K562 (cell line): Measurements from ENCODE around the gene FITM1. TPM values are rescaled to one million over a fixed set of nuclear protein-coding genes. Genes with fewer than 3 reads are reported as not detected.

Experiments used
- ARID1B ChIP-seq: fragments of 450-650 bp; IDR thresholded peaks from 2 replicates; pipeline ENCODE4 v1.6.1; 2016; ENCODE audit warnings: antibody characterized with exemption, mild to moderate bottlenecking, inconsistent platforms
- BRCA1 ChIP-seq, 2 experiments: fragments of 450-650 bp in 1 of 2; sonication (generic) in 1 of 2; formaldehyde crosslinking in 1 of 2; IDR thresholded peaks; 2 replicates each; pipeline versions ENCODE4 v1.5.0 to v1.6.1; 2017 to 2020; ENCODE audit warnings: mild to moderate bottlenecking in 1 of 2, missing genetic modification reagents in 1 of 2
- IFI16 ChIP-seq: fragments of 250-450 bp; sonication (Bioruptor Pico); IDR thresholded peaks from 2 replicates; pipeline ENCODE4 v2.1.2; 2022; ENCODE audit warnings: mild to moderate bottlenecking, inconsistent platforms
- NFIC ChIP-seq: fragments of 450-650 bp; IDR thresholded peaks from 2 replicates; pipeline ENCODE4 v1.6.1; 2017; ENCODE audit warnings: mild to moderate bottlenecking, inconsistent platforms
- RBBP5 ChIP-seq: fragments of 200-600 bp; sonication (generic); IDR thresholded peaks from 2 replicates; pipeline ENCODE4 v1.6.1; 2012; ENCODE audit warnings: borderline replicate concordance, mild to moderate bottlenecking, low read length, control low read depth, inconsistent platforms; ENCODE audit not compliant: insufficient read depth, poor library complexity, severe bottlenecking
- RBM14 ChIP-seq: fragments of 200-400 bp; formaldehyde crosslinking; IDR thresholded peaks from 2 replicates; pipeline ENCODE4 v1.6.1; 2018; ENCODE audit warnings: low read depth, mild to moderate bottlenecking, low read length, moderate library complexity, borderline replicate concordance; ENCODE audit not compliant: insufficient read depth
- SMARCC2 ChIP-seq: fragments of 450-650 bp; IDR thresholded peaks from 2 replicates; pipeline ENCODE4 v1.6.1; 2017; ENCODE audit warnings: antibody characterized with exemption, moderate library complexity, mild to moderate bottlenecking, low read depth
- ZC3H4 ChIP-seq: sonication (generic); formaldehyde crosslinking; IDR thresholded peaks from 2 replicates; pipeline ENCODE4 v1.9.0; 2021; ENCODE audit warnings: missing genetic modification reagents, borderline replicate concordance
- ZNF766 ChIP-seq: fragments of 200-800 bp; sonication (Bioruptor generic); conservative IDR thresholded peaks from 2 replicates; pipeline ENCODE4 v1.6.1; 2016; ENCODE audit warnings: missing genetic modification characterization, missing compliant biosample characterization
- polyA plus RNA-seq, 8 experiments: library from polyadenylated mRNA; depleted of rRNA in 4 of 8; stranded (reverse) in 5 of 8; unstranded in 3 of 8; fragments of >200 nt; fragmentation: Nextera tagmentation in 2 of 8; fragmentation: Illumina TruSeq in 1 of 8; extraction: Ambion mirVana in 2 of 8; extraction: Trizol in 1 of 8; gene quantifications; 2 replicates each; pipeline versions ENCODE4 v1.2.1 to v1.2.3, GENCODE V29; 2011 to 2014; ENCODE audit warnings: inconsistent platforms in 1 of 8, missing spikeins in 1 of 8
- total RNA-seq, 7 experiments: library from RNA; depleted of rRNA in 6 of 7; stranded (reverse); fragments of >200 nt in 6 of 7; fragmentation: Illumina TruSeq in 2 of 7; extraction: Trizol in 2 of 7; gene quantifications; 2 replicates each; pipeline versions ENCODE4 v1.2.1 to v1.2.3, GENCODE V29; 2011 to 2021; ENCODE audit warnings: low replicate concordance in 1 of 7
- TF ChIP-seq, protein P1 (sequence below), 2 experiments: fragments of 450-650 bp in 1 of 2; sonication (generic) in 1 of 2; formaldehyde crosslinking in 1 of 2; IDR thresholded peaks; 2 replicates each; pipeline versions ENCODE4 v1.7.1 to v1.9.0; 2016 to 2022; ENCODE audit warnings: inconsistent platforms in 1 of 2, mild to moderate bottlenecking in 1 of 2, missing genetic modification reagents in 1 of 2
- TF ChIP-seq, protein P2 (sequence below): fragments of 250-450 bp; sonication (Bioruptor Pico); IDR thresholded peaks from 2 replicates; pipeline ENCODE4 v1.4.0; 2020; ENCODE audit warnings: mild to moderate bottlenecking, moderate library complexity

Gene FITM1
- total and polyA plus RNA-seq, 9 of the 15 experiments (the other 6 are each of a cell fraction or from before 2014, with no cell fraction given): 0.09 to 0.20 TPM; not detected in 7

DNA sequence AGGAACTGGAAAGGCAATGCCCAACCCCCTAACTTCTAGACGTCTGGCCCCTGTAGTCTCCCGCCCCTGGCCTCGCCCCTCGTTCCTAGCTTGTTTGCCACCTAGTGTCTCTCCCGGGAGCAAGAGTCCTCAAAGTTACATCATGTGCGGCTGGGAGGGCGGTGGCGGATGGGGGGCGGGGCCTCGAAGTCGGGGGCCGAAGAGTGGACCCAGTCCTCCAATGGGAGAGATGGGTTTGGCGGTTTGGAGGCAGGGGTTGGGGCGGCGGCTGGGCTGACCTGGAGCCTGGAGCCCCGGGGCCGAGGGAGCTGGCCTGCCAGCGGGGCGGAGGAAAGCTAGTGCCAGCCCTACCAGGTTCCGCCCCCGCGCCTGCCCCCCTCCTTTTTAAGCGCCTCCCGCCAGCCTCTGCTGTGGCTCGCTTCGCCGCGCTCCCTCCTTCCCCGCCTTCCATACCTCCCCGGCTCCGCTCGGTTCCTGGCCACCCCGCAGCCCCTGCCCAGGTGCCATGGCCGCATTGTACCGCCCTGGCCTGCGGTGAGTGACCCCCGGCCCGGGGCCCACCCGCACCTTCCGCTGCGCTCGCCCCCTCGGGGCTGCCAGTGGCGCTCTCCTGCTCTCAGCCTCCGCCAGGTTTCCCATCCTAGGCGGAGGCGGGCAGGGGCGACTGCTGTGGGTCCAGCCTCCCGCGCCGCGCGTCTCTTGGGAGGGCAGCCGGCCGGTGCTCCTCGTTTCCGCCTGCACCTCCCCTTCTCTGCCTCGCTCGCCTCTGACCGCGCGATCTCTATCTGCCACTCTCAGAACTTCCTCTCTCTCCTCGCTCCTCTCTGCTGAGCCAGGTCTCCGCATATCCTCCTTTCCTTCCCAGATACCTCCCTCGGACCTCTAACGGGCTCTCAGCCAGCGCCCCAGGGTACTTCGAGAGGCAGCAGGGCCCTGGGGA, 36.3 kb upstream of the FITM1 start, which contains the start of gene PCK2 (continued):
- TF ChIP-seq, protein P1, sequence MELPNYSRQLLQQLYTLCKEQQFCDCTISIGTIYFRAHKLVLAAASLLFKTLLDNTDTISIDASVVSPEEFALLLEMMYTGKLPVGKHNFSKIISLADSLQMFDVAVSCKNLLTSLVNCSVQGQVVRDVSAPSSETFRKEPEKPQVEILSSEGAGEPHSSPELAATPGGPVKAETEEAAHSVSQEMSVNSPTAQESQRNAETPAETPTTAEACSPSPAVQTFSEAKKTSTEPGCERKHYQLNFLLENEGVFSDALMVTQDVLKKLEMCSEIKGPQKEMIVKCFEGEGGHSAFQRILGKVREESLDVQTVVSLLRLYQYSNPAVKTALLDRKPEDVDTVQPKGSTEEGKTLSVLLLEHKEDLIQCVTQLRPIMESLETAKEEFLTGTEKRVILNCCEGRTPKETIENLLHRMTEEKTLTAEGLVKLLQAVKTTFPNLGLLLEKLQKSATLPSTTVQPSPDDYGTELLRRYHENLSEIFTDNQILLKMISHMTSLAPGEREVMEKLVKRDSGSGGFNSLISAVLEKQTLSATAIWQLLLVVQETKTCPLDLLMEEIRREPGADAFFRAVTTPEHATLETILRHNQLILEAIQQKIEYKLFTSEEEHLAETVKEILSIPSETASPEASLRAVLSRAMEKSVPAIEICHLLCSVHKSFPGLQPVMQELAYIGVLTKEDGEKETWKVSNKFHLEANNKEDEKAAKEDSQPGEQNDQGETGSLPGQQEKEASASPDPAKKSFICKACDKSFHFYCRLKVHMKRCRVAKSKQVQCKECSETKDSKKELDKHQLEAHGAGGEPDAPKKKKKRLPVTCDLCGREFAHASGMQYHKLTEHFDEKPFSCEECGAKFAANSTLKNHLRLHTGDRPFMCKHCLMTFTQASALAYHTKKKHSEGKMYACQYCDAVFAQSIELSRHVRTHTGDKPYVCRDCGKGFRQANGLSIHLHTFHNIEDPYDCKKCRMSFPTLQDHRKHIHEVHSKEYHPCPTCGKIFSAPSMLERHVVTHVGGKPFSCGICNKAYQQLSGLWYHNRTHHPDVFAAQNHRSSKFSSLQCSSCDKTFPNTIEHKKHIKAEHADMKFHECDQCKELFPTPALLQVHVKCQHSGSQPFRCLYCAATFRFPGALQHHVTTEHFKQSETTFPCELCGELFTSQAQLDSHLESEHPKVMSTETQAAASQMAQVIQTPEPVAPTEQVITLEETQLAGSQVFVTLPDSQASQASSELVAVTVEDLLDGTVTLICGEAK (IDR thresholded peaks at IDR 0.05): no peak
- TF ChIP-seq, protein P1 (CRISPR knock-in tag; IDR thresholded peaks at IDR 0.05): no peak
- TF ChIP-seq RBBP5 (no peak), BRCA1 (IDR thresholded peaks at IDR 0.05) (no peak), BRCA1 (CRISPR knock-in tag; IDR thresholded peaks at IDR 0.05) (no peak), RBM14 (0 out of 2 replicates have a peak, but pooled peaks have one; percentile 91), IFI16 (CRISPR knock-in tag) (no peak), SMARCC2 (no peak), ZC3H4 (CRISPR knock-in tag) (no peak), NFIC (no peak; the same call in 1 of the 2 replicates), ARID1B (no peak; the same call in 1 of the 2 replicates), ZNF766 (no peak; the same call in 1 of the 2 replicates)
- TF ChIP-seq, protein P2, sequence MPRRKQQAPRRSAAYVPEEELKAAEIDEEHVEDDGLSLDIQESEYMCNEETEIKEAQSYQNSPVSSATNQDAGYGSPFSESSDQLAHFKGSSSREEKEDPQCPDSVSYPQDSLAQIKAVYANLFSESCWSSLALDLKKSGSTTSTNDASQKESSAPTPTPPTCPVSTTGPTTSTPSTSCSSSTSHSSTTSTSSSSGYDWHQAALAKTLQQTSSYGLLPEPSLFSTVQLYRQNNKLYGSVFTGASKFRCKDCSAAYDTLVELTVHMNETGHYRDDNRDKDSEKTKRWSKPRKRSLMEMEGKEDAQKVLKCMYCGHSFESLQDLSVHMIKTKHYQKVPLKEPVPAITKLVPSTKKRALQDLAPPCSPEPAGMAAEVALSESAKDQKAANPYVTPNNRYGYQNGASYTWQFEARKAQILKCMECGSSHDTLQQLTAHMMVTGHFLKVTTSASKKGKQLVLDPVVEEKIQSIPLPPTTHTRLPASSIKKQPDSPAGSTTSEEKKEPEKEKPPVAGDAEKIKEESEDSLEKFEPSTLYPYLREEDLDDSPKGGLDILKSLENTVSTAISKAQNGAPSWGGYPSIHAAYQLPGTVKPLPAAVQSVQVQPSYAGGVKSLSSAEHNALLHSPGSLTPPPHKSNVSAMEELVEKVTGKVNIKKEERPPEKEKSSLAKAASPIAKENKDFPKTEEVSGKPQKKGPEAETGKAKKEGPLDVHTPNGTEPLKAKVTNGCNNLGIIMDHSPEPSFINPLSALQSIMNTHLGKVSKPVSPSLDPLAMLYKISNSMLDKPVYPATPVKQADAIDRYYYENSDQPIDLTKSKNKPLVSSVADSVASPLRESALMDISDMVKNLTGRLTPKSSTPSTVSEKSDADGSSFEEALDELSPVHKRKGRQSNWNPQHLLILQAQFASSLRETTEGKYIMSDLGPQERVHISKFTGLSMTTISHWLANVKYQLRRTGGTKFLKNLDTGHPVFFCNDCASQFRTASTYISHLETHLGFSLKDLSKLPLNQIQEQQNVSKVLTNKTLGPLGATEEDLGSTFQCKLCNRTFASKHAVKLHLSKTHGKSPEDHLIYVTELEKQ: no peak
